SK-N-DZ (cell line): ENCODE results near the gene FAM20B.
"Not testable (repeated sequence)": the region's sequence is repeated elsewhere in the genome, so short reads cannot be mapped to it uniquely, and the experiment has no call there.

Experiments used
- DNase-seq: peaks from one replicate; pipeline ENCODE4 v3.0.0-alpha.2; 2015; ENCODE audit warnings: low spot score

The FAM20B gene

DNA sequence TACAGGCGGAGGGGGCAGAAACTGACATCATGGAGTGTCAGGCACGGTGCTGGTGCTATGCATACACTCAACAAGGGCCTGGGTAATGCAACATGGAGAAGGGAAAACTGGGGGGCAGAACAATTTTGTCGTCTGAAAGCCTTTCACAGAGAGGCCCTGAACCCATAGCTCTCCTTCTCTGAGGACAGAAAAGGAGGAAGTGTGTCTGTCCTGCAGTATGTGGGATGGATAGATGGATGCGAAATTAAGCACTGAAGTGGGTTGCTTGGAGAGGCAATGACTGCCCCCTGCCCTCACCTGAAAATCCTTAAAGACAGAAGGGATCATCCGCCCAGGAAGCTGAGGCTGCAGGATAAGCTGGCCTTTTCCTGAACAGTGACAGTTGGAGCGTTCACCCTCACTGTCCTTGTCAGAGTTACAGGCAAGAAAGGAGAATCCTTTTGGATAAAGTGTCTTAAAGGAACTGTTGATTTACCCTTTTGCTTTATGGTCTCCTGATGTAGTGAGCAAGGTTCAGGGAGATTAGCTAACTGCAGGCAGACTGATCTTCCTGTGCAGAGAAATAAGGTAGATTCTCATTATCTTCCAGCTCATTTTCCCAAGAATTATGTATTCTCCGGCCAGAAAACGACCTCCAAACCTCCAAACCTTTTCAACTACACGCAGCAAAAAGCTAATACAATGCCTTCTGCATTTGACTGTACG lies 1.6 kb upstream of the FAM20B start:
- DNase-seq, result no peak

DNA sequence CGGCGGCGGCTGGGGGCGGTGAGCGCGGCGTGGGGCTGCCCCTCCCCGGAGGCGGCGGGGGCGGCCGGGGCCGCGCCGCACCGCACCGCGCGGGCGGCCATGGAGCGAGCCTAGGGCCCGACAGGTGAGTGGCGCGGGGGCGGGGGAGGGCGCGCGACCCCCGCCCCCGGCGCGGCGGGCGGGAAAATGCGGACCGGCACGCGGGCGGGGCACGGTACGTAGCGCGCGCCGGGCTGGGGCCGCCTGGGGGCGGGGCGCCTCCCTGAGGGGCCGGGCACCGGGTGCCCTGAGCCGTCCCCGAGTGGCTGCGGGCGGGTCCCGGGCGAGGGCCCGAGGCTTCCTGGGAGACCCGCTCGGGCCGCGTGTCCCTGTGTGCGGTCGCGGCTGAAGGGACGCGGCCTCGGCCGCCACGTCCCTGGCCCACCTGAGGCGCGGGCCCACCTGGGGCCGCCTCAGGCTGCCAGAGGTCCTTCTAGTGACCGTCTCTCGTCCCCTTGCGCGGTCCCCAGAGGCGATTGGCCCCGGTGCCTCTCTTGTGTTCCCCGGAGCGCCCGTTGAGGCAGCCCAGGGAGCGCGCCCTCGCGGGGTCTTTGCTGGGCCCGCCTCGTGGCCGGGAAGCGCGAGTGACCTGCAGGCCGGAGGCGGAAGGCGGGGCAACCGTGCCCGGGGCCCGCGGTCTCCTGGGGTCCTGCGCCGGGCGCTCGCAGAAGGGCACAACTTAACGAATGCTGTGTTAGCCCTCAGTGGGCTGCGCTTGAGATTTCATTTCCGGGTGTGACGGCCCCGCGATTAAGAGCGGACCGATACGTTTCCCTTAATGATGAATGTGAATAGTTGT lies 500 bp downstream of the FAM20B start:
- DNase-seq, result peak; percentile 75

DNA sequence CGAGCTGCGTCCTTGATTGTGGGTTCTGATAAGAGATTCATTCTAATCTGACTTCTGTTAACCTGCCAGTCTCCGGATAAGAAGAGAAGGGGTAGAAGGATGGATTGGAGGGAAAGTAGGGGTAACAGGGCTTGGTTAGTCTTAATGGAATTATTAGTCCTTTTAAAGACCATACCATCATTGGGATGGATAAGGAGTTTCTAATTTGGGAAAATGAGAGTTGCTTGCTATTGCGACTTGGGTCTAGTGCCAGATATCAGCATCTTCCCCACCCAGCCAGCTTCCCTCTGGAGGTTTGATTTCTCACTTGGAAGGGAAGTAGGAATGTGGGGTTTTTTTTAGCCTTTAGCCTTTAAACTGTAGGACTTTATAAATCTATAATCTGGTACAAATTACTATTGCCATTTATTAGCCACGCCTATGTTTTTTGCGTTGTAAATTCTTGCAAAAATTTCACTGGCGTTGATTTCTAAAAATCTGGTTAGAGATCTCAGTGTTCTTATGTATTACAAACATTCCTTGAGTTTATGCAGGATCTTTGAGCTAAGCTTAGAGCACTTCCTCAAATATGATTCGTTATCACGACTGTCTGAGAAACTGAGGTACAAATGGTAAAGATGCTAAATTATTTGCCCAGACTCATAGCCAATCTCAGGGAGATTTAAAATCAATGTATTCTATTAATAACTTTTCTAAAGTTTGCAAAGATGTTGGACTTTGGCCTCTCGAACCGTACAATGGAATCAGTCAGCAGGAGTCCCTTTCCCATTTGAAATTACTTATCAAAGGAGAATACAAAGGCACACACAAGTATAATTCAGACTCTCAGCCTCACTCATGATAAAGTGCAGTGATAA lies 1.3 kb downstream of the FAM20B start:
- DNase-seq, result no peak

DNA sequence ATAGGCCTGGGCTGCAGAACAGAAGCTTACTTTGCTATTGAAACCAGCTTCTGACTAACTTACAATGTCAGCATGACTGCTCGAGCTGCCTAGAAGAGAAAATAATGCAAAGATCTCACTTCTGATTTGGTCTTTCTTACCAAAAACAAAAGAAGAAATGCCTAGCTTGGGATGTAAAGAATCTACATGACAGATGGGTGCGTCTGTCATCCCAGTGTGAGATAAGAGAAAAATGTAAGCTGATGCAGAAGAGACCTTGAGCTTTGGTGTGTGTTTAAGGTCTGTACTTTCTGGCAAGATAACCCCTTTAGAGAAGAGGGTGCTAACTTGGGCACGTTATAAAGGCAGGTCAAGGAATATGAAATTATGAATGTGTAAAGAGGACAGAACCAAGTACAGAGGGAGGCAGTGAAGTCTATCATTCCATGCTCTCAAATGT lies 3.6 kb downstream of the FAM20B start:
- DNase-seq, result no peak

DNA sequence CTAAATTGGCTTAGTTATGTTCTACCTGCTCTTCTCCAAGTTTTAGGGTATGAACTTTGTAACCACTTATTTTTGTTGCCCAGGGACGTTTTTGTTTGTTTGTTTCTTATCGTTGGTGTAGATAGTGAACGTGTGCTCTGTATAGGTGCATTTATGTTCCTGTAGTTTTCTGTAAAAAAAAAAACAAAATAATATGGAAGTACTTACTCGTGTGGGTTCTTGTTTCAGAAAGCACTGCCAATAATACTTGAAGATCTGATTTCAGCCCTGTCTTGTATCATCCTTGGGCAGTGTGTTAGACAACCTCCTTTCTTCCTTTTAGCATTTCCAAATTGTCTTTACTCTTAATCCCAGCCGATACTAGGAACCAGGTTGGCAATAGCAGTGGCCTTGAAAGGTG lies 4.4 kb downstream of the FAM20B start:
- no peak for DNase-seq

DNA sequence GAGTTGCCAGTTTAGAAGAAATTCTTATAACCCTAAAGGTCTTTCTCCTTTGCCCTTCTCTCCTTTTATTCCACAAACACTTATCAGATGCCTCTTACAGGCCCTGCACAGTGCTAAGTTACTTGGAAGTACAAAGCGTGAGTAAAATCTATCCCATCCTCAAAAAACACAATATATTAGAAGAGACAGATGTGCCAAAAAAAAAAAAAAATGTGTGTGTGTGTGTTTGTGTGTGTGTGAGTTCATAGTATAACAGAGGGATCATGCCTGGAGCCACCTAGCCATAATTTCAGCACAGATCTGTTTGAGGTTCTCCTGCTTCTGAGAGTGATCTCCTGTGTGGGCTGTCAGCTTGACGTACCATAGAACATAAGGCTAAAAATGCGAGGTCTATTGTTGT lies 5.0 kb downstream of the FAM20B start:
- no peak for DNase-seq

DNA sequence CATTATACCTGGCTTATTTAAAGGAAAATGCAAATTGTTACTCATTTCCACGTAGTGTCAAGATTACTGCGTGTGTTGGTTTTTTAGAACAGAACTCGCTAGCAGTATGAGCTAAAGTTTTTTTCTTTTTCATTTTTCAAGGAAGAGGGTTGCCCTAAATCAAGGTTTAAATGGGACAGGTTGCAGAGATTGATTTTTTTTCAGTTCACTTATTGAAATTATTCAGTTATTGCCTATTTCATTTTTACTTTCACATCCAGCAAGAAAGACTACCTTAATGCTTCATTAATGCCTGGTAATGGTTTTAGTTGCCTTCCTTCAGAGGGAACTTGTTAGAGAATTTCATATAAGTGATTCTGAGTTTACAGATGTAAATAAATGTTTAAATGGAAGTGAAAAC lies 5.6 kb downstream of the FAM20B start:
- no peak for DNase-seq

DNA sequence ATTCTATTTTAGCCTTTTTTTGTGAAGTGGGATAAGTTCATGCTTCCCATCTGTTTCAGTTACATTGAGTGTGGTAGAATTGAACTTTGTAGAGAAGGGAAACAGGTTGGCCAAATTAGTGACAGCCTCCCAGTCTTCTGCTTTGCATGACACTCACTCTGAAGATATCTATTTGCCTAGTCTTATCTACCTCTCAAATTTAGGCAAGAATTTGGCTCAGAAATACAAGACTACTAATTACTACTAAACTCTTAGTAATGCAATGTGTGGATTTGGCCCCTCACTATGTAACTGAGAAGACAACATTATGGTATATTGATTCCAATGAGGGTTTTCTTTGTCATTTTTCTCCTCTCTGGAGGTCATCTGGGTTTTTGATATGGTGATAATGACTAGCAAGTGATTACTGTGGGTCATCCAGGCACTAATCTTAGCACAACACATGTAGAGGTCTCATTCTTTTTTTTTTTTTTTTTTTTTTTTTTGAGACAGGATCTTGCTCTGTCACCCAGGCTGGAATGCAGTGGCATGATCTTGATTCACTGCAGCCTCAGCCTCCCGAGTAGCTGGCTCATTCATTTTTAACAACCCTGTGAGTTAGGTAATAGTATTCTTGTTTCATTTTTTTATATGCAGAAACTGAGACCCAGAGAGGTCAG lies 6.3 kb downstream of the FAM20B start:
- DNase-seq, result no peak

DNA sequence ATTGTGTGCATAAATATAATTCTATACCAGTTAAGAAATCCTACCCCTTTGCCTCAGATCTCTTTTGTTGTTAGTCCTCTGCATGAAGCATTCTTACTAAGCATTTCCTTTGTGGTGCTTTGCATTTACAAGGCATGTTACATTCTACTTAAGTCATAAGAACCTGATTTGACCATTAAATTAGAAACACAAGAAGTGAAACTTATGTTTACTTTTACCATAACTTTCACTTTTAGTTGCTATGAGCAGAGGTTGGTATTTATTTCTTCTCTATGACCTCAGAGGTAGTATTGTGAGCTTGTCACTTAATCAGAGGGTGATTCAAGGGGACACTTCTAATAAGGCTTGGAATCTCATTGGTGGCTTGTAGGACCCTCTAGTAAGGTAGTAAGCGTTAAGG lies 9.0 kb downstream of the FAM20B start:
- no peak for DNase-seq

DNA sequence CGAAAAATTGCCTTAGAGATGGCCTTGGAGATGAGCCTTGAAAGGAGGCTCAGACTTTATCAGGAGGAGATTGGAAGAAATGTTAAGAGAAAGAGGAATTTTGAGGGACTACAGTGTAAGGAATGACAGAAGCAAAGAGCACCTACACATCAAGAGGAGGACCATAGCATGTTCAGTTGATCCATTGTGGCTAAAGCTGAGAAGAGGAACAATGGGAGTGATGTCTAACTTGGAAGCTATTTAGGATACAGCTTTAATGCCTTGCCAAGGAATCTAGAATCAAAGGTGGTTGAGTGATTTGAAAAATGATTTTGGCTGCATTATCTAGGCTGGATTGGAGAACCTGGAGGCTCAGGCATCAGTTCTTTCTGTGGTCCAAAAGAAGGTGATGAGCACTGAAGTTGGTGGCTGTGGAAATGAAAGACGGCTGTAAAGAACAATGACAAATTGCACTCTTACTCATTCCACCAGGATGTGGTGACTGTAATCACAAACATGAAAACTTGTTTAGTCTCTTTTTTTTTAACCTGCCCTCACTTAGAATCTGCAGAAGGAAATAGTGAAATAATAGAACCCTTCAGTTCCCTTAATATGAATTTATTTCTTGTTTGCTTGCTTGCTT lies 11.3 kb downstream of the FAM20B start:
- no peak for DNase-seq

DNA sequence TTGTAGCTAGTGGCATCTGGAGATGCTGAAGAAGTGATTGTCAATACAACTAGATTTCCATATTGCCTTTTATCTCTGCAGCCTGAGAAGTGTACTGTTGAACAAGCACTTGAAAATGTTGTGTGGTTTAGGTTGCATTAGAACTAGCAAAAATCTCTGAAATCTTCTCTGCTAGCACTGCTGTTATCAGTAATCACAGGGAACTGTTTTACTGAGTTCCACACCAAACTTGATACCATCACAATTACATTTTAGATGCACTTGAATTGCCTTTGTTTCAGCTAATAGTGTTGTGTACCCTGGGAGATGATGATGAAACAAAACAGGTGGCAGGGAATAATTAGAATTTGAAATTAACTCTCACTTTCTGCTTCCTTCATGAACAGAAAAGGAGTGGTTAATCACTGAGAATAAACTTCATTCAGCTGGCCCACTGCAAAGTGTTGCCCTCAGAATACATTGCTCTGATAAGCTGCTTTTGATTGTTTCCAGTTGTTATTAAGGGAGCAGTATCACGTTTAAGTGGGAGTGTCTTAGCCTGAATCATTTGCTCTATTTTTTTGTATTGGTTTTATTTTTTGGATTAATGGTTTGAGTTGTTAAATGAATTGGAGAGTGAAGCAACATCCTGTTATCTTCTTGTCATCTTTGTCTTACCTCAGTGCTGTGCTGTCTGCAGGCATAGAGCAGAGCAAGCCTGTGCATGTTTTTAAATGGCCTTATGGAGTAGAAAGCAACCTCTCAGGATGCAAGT lies 13.0 kb downstream of the FAM20B start:
- peak; percentile 41 for DNase-seq

DNA sequence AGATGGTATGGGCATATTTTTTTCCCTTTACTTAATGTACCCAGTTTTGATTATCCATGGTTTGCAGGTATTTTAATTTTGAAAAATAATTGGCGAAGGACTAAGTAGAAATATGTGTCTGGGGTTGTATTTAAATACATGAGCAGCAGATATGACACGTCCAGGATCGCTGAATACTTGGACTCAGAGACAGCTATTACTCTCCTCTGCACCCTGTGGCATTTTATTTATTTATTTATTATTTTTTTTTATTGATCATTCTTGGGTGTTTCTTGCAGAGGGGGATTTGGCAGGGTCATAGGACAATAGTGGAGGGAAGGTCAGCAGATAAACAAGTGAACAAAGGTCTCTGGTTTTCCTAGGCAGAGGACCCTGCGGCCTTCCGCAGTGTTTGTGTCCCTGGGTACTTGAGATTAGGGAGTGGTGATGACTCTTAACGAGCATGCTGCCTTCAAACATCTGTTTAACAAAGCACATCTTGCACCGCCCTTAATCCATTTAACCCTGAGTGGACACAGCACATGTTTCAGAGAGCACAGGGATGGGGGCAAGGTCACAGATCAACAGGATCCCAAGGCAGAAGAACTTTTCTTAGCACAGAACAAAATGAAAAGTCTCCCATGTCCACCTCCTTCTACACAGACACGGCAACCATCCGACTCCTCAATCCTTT lies 13.9 kb downstream of the FAM20B start:
- DNase-seq, result not testable (repeated sequence)

DNA sequence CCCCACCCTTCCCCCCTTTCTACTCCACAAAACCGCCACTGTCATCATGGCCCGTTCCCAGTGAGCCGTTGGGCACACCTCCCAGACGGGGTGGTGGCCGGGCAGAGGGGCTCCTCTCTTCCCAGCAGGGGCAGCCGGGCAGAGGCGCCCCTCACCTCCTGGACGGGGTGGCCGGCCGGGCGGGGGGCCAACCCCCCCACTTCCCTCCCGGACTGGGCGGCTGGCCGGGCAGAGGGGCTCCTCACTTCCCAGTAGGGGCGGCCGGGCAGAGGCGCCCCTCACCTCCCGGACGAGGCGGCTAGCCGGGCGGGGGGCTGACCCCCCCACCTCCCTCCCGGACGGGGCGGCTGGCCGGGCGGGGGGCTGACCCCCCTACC lies 14.5 kb downstream of the FAM20B start:
- DNase-seq, result not testable (repeated sequence)

DNA sequence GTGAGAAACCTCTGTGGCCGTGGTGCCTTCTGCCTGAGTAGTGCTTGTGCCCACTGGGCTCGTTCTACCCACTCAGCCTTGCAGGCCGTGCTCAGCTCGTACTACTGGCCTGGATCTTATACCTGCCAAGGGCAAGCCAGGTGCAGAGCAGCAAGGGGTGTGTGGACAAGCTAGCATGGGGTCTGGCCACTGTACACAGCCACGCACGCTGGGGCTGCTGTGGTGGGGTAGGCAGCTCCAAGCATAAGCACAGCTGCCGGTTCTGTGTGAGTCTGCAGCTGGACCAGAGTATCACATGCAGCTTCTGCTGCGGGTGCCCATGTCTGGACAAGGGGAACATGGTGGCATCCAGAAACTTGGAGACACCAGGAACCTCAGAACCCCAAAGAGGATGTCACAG lies 16.4 kb downstream of the FAM20B start:
- no peak for DNase-seq

DNA sequence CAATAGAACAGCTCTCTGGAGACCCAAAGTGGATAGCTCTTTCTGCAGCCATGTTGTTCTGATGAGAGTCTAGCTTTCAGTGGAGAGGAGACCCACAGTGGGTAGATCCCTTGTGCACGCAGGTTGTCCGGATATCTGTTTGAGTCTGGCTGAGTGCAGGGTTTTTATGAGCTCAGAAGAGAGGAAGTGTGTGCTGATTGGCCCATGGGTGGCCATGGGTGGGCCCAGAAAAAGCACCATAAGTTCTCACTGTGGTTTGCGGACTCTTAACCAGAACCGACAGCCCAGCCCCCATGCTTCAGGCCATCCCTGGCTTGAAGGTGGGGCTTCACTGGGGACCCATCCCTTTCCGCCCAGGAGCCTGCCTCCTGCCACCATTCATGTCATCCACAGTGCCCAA lies 17.0 kb downstream of the FAM20B start:
- no peak for DNase-seq

DNA sequence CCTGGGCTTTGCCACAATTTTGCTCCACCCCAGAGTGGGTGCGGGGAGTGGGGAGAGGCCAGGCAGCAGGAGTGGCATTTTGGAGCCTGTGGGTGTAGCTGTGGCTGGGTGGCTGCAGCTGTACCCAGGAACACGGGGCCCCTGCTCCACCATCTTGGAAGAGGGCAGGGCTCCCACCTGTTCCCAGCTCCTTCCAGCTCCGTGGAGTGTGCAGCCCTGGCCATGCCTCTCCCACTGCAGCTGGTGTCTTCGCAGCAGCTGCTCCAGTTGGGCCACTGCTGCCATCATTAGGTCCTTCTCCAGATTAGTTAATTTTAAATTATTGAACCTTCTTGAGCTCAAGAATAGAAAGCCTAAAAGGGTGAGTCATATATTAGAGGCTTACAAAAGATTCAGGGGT lies 17.6 kb downstream of the FAM20B start:
- no peak for DNase-seq

DNA sequence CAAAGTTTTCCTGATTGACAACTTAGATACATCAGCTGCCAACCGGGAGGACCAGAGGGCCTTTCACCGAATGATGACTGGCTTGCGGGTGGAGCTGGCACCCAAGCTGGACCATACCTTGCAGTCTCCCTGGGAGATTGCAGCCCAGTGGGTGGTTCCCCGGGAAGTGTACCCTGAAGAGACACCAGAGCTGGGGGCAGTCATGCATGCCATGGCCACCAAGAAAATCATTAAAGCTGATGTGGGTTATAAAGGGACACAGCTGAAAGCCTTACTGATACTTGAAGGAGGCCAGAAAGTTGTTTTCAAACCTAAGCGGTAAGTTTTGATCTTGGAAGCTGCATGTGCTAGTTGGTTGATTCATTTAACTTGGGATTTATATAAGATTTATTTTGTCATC lies 18.2 kb downstream of the FAM20B start:
- DNase-seq, result no peak

DNA sequence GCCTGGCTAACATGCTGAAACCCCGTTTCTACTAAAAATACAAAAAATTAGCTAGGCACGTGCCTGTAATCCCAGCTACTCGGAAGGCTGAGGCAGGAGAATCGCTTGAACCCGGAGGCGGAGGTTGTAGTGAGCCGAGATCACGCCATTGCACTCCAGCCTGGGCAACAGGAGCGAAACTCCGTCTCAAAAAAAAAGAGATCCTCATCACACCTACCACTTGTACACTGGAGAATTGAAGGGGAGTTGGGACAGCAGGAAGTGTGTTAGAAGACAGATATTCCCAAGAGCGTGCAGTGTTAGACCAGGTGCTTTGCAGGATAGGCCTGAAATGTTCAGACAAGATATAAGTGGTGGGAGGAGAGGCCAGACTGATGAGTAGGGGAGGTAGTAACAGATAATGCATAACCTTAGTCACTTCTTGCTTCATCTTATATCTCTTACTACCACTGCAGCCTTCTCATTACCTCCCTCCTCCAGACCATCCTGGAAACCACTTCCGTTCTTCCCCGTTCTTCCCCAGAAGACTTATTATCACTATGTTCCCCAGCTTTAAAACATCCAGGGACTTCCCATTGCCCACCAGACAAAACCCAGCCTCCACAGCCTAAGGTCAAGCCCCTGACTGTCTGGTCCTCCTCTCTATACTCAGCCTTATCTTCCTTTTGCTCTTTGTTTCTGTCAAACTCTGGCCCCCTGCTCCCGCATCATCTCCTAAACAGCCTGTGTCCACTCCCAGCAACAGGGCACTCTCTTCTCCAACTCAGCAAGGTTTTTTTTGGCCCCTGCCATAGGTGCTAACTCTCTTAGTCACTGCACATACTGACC lies 21.3 kb downstream of the FAM20B start:
- no peak for DNase-seq

DNA sequence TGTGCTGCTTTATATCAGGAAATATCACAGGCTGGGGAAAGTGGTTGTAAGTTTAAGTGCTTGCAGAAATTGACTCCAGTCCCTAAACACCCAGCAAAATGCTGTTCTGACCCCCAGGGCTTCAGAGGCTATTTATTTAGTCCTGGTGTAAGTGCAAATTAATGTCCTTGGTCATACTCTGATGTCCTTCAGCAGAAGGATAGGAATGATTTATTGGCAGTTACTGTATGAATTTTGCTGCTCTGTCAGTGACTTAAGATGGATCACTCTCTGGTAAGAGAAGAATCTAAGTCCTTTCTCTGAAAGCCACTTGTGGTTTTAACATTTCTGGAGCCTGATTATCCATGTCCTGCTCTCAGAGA lies 21.9 kb downstream of the FAM20B start:
- no peak for DNase-seq
